ENCODE measurements around the gene CCN2.
"Not testable (repeated sequence)": the region's sequence is repeated elsewhere in the genome, so short reads cannot be mapped to it uniquely, and the experiment has no call there.

Gene CCN2

GRCh38 chr6:131917763-131918649, 33.2 kb downstream of the CCN2 start:
- Mint-ChIP-seq H3K36me3 (ENCODE audit: low read depth) (no peaks in the 10 kb centered on the region), H3K27me3 (ENCODE audit: low read depth) (no peaks in the 10 kb centered on the region), H3K9me3 (peaks cover 37% of the 10 kb centered on the region), H3K4me3 (no peak overlapping the region), H3K27ac (peak overlapping the region in 1 of 3 experiments; percentile 23), H3K4me1 (peaks cover 12% of the 10 kb centered on the region)
- no peak for TF ChIP-seq CTCF (IDR thresholded peaks at IDR 0.05; ENCODE audit: unreplicated experiment in 3 of 3)

- H3K27me3 Mint-ChIP-seq (ENCODE audit: low read depth) = no peaks in the 10 kb centered on the region
- peaks cover 30% of the 10 kb centered on the region for H3K9me3 Mint-ChIP-seq
- H3K27ac Mint-ChIP-seq = peak overlapping the region in 1 of 3 experiments; percentile 12
- TF ChIP-seq CTCF (IDR thresholded peaks at IDR 0.05; ENCODE audit: unreplicated experiment in 3 of 3) = no peak
- peaks cover 12% of the 10 kb centered on the region for H3K4me1 Mint-ChIP-seq
- H3K36me3 Mint-ChIP-seq (ENCODE audit: low read depth) = no peaks in the 10 kb centered on the region
- no peak overlapping the region for H3K4me3 Mint-ChIP-seq
Measured at GRCh38 chr6:131917318-131917717, 33.9 kb downstream of the CCN2 start.

- H3K4me3 Mint-ChIP-seq = no peak overlapping the region
Measured at GRCh38 chr6:131916847-131917246, 34.3 kb downstream of the CCN2 start.

GRCh38 chr6:131916091-131916796, 34.9 kb downstream of the CCN2 start:
- not testable (repeated sequence) for H3K4me3 Mint-ChIP-seq; H3K27ac Mint-ChIP-seq; H3K27me3 Mint-ChIP-seq (ENCODE audit: low read depth); H3K36me3 Mint-ChIP-seq (ENCODE audit: low read depth)
- Mint-ChIP-seq H3K4me1 (peaks cover 12% of the 10 kb centered on the region), H3K9me3 (peaks cover 20% of the 10 kb centered on the region)

More at GRCh38 chr6:131916847-131917246, 34.3 kb downstream of the CCN2 start:
- Mint-ChIP-seq H3K27ac (peak overlapping the region in 1 of 3 experiments; percentile 12), H3K9me3 (peaks cover 26% of the 10 kb centered on the region), H3K36me3 (ENCODE audit: low read depth) (no peaks in the 10 kb centered on the region), H3K27me3 (ENCODE audit: low read depth) (no peaks in the 10 kb centered on the region), H3K4me1 (peaks cover 12% of the 10 kb centered on the region)
- TF ChIP-seq CTCF (IDR thresholded peaks at IDR 0.05; ENCODE audit: unreplicated experiment in 3 of 3) = no peak

- TF ChIP-seq CTCF (IDR thresholded peaks at IDR 0.05; ENCODE audit: unreplicated experiment in 3 of 3) = peak; percentile 80 to 82 (median 80)
- peaks cover 12% of the 10 kb centered on the region for H3K9me3 Mint-ChIP-seq
- H3K4me3 Mint-ChIP-seq = no peak overlapping the region
- H3K4me1 Mint-ChIP-seq = peaks cover 12% of the 10 kb centered on the region
- no peaks in the 10 kb centered on the region for H3K27me3 Mint-ChIP-seq (ENCODE audit: low read depth)
- peak overlapping the region in 1 of 3 experiments; percentile 19 for H3K27ac Mint-ChIP-seq
- no peaks in the 10 kb centered on the region for H3K36me3 Mint-ChIP-seq (ENCODE audit: low read depth)
Measured at GRCh38 chr6:131914967-131915751, 36.0 kb downstream of the CCN2 start.

GRCh38 chr6:131914234-131914633, 36.9 kb downstream of the CCN2 start:
- H3K4me1 Mint-ChIP-seq = peaks cover 12% of the 10 kb centered on the region
- H3K9me3 Mint-ChIP-seq = peaks cover 6% of the 10 kb centered on the region
- no peaks in the 10 kb centered on the region for H3K27me3 Mint-ChIP-seq (ENCODE audit: low read depth)
- no peak overlapping the region for H3K27ac Mint-ChIP-seq
- no peaks in the 10 kb centered on the region for H3K36me3 Mint-ChIP-seq (ENCODE audit: low read depth)
- no peak for TF ChIP-seq CTCF (IDR thresholded peaks at IDR 0.05; ENCODE audit: unreplicated experiment in 3 of 3)
- H3K4me3 Mint-ChIP-seq = no peak overlapping the region

All from nephron (organoid).